ENCODE results near the gene MRPS22. TPM values are rescaled to one million over a fixed set of nuclear protein-coding genes. Genes with fewer than 3 reads are reported as not detected.

Gene MRPS22
- total RNA-seq, 1 donor from 2014 or later = 40.4 TPM

DNA sequence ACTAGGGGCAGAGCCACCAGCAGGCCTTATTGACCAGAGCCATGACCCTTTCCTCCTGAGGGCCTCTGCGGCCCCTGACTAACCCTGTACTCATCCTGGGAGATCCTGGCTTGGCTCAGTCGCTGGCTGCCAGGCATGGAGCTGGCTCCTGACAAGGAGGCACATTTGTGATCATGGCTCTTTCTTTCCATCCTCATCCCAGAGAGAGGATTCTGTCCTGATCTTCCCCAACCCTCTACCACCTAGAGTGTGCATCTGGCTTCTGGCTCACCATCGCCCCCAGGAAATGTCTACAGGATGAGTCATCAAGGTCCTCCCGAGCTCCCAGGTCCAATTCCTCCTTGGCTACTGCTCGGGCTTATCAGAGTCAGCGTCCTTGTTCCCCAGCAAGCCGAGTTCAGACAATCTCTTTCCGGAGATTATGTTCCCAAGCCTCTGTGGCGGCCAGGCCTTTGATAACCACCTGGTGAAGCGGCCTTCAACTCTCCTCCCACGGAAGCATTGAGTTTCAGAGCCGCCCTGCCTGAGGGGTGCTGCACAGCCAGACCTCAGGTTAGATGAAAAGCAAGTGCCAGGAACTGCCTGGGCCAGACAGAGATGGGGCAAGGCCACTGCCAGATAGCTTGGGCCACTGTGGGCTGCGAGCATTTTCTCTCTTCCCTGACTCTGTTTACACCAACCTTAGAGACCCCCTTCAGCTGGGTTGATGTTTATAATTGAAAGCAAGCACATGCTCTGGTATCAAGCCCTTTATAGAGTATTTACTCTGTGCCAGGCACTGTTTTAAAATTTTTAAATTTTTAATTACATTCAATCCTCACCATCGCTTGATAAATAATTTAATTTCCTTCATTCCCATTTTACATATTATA lies 44.3 kb upstream of the MRPS22 start:
- Histone ChIP-seq H2AFZ (ENCODE audit: low read depth, low read length) (peak overlapping the region; percentile 29), H3K27me3 (ENCODE audit: insufficient read depth, low read length) (no peaks in the 10 kb centered on the region), H3K4me2 (ENCODE audit: low read length) (peak overlapping the region; percentile 43), H3K79me2 (ENCODE audit: insufficient read depth, low read length) (no peaks in the 10 kb centered on the region), H3K4me3 (ENCODE audit: insufficient read depth, low read depth, low read length) (no peak overlapping the region), H3K36me3 (ENCODE audit: insufficient read depth, low read length) (no peaks in the 10 kb centered on the region), H3K4me1 (ENCODE audit: insufficient read depth, low read length) (peaks cover 39% of the 10 kb centered on the region), H3K27ac (ENCODE audit: low read depth, low read length) (peak overlapping the region; percentile 75), H3K9ac (ENCODE audit: low read length) (peak overlapping the region; percentile 18), H3K9me3 (ENCODE audit: insufficient read depth, low read depth, low read length) (no peaks in the 10 kb centered on the region), H4K20me1 (ENCODE audit: insufficient read depth, low read length) (no peaks in the 10 kb centered on the region)
- FAIRE-seq (peak; percentile 45), DNase-seq (ENCODE audit: low read depth) (peak; percentile 79)
- no peak for TF ChIP-seq EZH2 (IDR thresholded peaks at IDR 0.05; ENCODE audit: insufficient read depth, low read length)
- TF ChIP-seq, protein P1, sequence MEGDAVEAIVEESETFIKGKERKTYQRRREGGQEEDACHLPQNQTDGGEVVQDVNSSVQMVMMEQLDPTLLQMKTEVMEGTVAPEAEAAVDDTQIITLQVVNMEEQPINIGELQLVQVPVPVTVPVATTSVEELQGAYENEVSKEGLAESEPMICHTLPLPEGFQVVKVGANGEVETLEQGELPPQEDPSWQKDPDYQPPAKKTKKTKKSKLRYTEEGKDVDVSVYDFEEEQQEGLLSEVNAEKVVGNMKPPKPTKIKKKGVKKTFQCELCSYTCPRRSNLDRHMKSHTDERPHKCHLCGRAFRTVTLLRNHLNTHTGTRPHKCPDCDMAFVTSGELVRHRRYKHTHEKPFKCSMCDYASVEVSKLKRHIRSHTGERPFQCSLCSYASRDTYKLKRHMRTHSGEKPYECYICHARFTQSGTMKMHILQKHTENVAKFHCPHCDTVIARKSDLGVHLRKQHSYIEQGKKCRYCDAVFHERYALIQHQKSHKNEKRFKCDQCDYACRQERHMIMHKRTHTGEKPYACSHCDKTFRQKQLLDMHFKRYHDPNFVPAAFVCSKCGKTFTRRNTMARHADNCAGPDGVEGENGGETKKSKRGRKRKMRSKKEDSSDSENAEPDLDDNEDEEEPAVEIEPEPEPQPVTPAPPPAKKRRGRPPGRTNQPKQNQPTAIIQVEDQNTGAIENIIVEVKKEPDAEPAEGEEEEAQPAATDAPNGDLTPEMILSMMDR (IDR thresholded peaks at IDR 0.05; ENCODE audit: insufficient read depth, low read depth, low read length) = no peak
- peak overlapping the region; percentile 86 for H3K27ac Mint-ChIP-seq (ENCODE audit: unreplicated experiment)
- H3K4me3 Mint-ChIP-seq (ENCODE audit: unreplicated experiment) = no peak overlapping the region
- H3K36me3 Mint-ChIP-seq (ENCODE audit: low read depth, unreplicated experiment) = no peaks in the 10 kb centered on the region
- peaks cover 15% of the 10 kb centered on the region for H3K27me3 Mint-ChIP-seq (ENCODE audit: low read depth, unreplicated experiment)
- H3K4me1 Mint-ChIP-seq (ENCODE audit: low read depth, unreplicated experiment) = peaks cover 36% of the 10 kb centered on the region
- peaks cover 2% of the 10 kb centered on the region for H3K9me3 Mint-ChIP-seq (ENCODE audit: unreplicated experiment)

DNA sequence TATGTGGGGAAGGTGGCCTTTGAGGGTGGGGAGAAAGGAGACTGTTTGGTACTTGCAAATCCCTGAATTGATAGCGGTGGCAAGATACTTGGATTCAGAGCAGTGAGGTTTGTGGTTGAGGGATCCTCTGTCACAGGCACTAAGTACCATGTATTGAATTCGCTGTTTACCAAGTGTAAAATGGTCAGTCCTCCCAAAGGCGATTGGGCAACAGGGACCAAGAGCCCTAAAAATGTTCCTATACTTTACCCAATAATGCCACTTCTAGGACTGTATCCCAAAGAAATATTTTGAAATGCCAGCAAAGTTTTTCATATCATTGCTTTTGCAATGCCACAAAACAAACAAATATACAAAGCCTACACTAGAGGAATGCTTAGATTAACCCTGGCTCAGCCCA lies 43.4 kb upstream of the MRPS22 start:
- Histone ChIP-seq H2AFZ (ENCODE audit: low read depth, low read length) (no peak overlapping the region), H3K9me3 (ENCODE audit: insufficient read depth, low read depth, low read length) (no peaks in the 10 kb centered on the region), H3K36me3 (ENCODE audit: insufficient read depth, low read length) (no peaks in the 10 kb centered on the region), H3K4me3 (ENCODE audit: insufficient read depth, low read depth, low read length) (no peak overlapping the region), H4K20me1 (ENCODE audit: insufficient read depth, low read length) (no peaks in the 10 kb centered on the region), H3K27me3 (ENCODE audit: insufficient read depth, low read length) (no peaks in the 10 kb centered on the region), H3K79me2 (ENCODE audit: insufficient read depth, low read length) (no peaks in the 10 kb centered on the region), H3K4me1 (ENCODE audit: insufficient read depth, low read length) (peaks cover 39% of the 10 kb centered on the region), H3K4me2 (ENCODE audit: low read length) (no peak overlapping the region), H3K27ac (ENCODE audit: low read depth, low read length) (no peak overlapping the region), H3K9ac (ENCODE audit: low read length) (no peak overlapping the region)
- H3K4me3 Mint-ChIP-seq (ENCODE audit: unreplicated experiment) = no peak overlapping the region
- TF ChIP-seq, protein P1 (IDR thresholded peaks at IDR 0.05; ENCODE audit: insufficient read depth, low read depth, low read length) = no peak
- TF ChIP-seq EZH2 (IDR thresholded peaks at IDR 0.05; ENCODE audit: insufficient read depth, low read length) = no peak
- no peak for FAIRE-seq
- no peaks in the 10 kb centered on the region for H3K36me3 Mint-ChIP-seq (ENCODE audit: low read depth, unreplicated experiment)
- peaks cover 37% of the 10 kb centered on the region for H3K4me1 Mint-ChIP-seq (ENCODE audit: low read depth, unreplicated experiment)
- peaks cover 11% of the 10 kb centered on the region for H3K27me3 Mint-ChIP-seq (ENCODE audit: low read depth, unreplicated experiment)
- no peak for DNase-seq (ENCODE audit: low read depth)
- H3K27ac Mint-ChIP-seq (ENCODE audit: unreplicated experiment) = peak overlapping the region; percentile 59
- peaks cover 2% of the 10 kb centered on the region for H3K9me3 Mint-ChIP-seq (ENCODE audit: unreplicated experiment)

DNA sequence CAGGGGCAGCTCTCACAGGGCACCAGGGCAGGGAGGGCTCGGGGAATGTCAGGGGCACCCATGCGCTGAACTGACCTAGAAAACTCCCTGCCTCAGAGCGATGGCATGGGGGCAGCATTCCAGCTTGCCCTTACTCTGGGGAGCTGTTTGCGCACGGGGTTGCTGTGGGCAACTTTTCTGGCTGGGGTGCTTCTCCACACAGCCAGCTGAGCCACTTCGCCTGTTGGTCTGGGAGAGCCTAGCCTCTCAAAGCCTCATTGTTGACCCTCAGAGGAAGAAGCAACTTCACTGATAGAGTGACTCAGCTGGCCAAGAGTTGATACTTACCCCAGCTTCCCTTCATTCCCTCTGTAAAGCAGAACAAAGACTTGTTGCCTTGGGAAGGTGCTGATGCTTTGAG lies 42.6 kb upstream of the MRPS22 start:
- Mint-ChIP-seq H3K36me3 (ENCODE audit: low read depth, unreplicated experiment) (no peaks in the 10 kb centered on the region), H3K27ac (ENCODE audit: unreplicated experiment) (peak overlapping the region; percentile 59), H3K4me1 (ENCODE audit: low read depth, unreplicated experiment) (peaks cover 37% of the 10 kb centered on the region), H3K9me3 (ENCODE audit: unreplicated experiment) (peaks cover 2% of the 10 kb centered on the region), H3K4me3 (ENCODE audit: unreplicated experiment) (no peak overlapping the region), H3K27me3 (ENCODE audit: low read depth, unreplicated experiment) (peaks cover 8% of the 10 kb centered on the region)
- peak overlapping the region; percentile 83 for H3K4me2 ChIP-seq (ENCODE audit: low read length)
- no peaks in the 10 kb centered on the region for H3K79me2 ChIP-seq (ENCODE audit: insufficient read depth, low read length)
- H3K36me3 ChIP-seq (ENCODE audit: insufficient read depth, low read length) = no peaks in the 10 kb centered on the region
- H3K27me3 ChIP-seq (ENCODE audit: insufficient read depth, low read length) = no peaks in the 10 kb centered on the region
- H4K20me1 ChIP-seq (ENCODE audit: insufficient read depth, low read length) = no peaks in the 10 kb centered on the region
- no peaks in the 10 kb centered on the region for H3K9me3 ChIP-seq (ENCODE audit: insufficient read depth, low read depth, low read length)
- peaks cover 39% of the 10 kb centered on the region for H3K4me1 ChIP-seq (ENCODE audit: insufficient read depth, low read length)
- no peak for FAIRE-seq
- no peak overlapping the region for H3K4me3 ChIP-seq (ENCODE audit: insufficient read depth, low read depth, low read length)
- no peak overlapping the region for H2AFZ ChIP-seq (ENCODE audit: low read depth, low read length)
- H3K27ac ChIP-seq (ENCODE audit: low read depth, low read length) = peak overlapping the region; percentile 80
- DNase-seq (ENCODE audit: low read depth) = peak; percentile 49
- no peak for TF ChIP-seq EZH2 (IDR thresholded peaks at IDR 0.05; ENCODE audit: insufficient read depth, low read length)
- TF ChIP-seq, protein P1 (IDR thresholded peaks at IDR 0.05; ENCODE audit: insufficient read depth, low read depth, low read length) = no peak
- peak overlapping the region; percentile 23 for H3K9ac ChIP-seq (ENCODE audit: low read length)

Data from astrocyte (in vitro differentiated cells and primary cell).